DMS153 treated with DMSO at 0.1 percent for 48 hours (cell line): ENCODE data around the gene VPS13C.
"Not testable (repeated sequence)": the region's sequence is repeated elsewhere in the genome, so short reads cannot be mapped to it uniquely, and the experiment has no call there.

ENCODE experiments used
- DNase-seq: peaks from one replicate; lab custom pipeline; 2025; ENCODE audit not compliant: unreplicated experiment; lab: John Stamatoyannopoulos, UW

VPS13C gene

GRCh38 chr15:62050115-62050514 is 10.1 kb downstream of the VPS13C start:
- no peak for DNase-seq

GRCh38 chr15:62048254-62048653 is 12.0 kb downstream of the VPS13C start:
- not testable (repeated sequence) for DNase-seq

GRCh38 chr15:62047282-62047827 is 12.9 kb downstream of the VPS13C start:
- no peak for DNase-seq

GRCh38 chr15:62046078-62046743 is 14.0 kb downstream of the VPS13C start:
- DNase-seq = no peak

- no peak for DNase-seq
Measured at GRCh38 chr15:62035256-62035924, 24.9 kb downstream of the VPS13C start.

- DNase-seq = no peak
Measured at GRCh38 chr15:62027916-62028315, 32.3 kb downstream of the VPS13C start.

GRCh38 chr15:62027263-62027565 is 33.0 kb downstream of the VPS13C start:
- no peak for DNase-seq

GRCh38 chr15:62026487-62027262 is 33.6 kb downstream of the VPS13C start:
- DNase-seq = no peak

GRCh38 chr15:62021991-62022600 is 38.2 kb downstream of the VPS13C start:
- no peak for DNase-seq

GRCh38 chr15:62020576-62021160 is 39.6 kb downstream of the VPS13C start:
- DNase-seq = no peak

GRCh38 chr15:62005354-62005753 is 54.9 kb downstream of the VPS13C start:
- DNase-seq = not testable (repeated sequence)

GRCh38 chr15:61997786-61998185 is 62.5 kb downstream of the VPS13C start:
- DNase-seq = no peak

- DNase-seq = no peak
Measured at GRCh38 chr15:61996056-61996635, 64.1 kb downstream of the VPS13C start.

- no peak for DNase-seq
Measured at GRCh38 chr15:61994216-61994615, 66.0 kb downstream of the VPS13C start.

GRCh38 chr15:61992518-61992917 is 67.7 kb downstream of the VPS13C start:
- no peak for DNase-seq

- no peak for DNase-seq
Measured at GRCh38 chr15:61989667-61990066, 70.6 kb downstream of the VPS13C start.

- DNase-seq = no peak
Measured at GRCh38 chr15:61987824-61988223, 72.4 kb downstream of the VPS13C start.

GRCh38 chr15:61983081-61983480 is 77.2 kb downstream of the VPS13C start:
- no peak for DNase-seq

GRCh38 chr15:61978225-61978624 is 82.0 kb downstream of the VPS13C start:
- DNase-seq = no peak

GRCh38 chr15:61974759-61975158 is 85.5 kb downstream of the VPS13C start:
- DNase-seq = no peak

- no peak for DNase-seq
Measured at GRCh38 chr15:61974118-61974517, 86.1 kb downstream of the VPS13C start.
